SIG-M5 treated with dmso at 0.1 percent for 504 hours (cell line): ENCODE data around the gene RASGRF2.
"Not testable (repeated sequence)": the region's sequence is repeated elsewhere in the genome, so short reads cannot be mapped to it uniquely, and the experiment has no call there.

ENCODE experiments used
- DNase-seq: peaks from one replicate; lab custom pipeline; 2025; ENCODE audit not compliant: unreplicated experiment; lab: John Stamatoyannopoulos, UW

RASGRF2 gene

DNA sequence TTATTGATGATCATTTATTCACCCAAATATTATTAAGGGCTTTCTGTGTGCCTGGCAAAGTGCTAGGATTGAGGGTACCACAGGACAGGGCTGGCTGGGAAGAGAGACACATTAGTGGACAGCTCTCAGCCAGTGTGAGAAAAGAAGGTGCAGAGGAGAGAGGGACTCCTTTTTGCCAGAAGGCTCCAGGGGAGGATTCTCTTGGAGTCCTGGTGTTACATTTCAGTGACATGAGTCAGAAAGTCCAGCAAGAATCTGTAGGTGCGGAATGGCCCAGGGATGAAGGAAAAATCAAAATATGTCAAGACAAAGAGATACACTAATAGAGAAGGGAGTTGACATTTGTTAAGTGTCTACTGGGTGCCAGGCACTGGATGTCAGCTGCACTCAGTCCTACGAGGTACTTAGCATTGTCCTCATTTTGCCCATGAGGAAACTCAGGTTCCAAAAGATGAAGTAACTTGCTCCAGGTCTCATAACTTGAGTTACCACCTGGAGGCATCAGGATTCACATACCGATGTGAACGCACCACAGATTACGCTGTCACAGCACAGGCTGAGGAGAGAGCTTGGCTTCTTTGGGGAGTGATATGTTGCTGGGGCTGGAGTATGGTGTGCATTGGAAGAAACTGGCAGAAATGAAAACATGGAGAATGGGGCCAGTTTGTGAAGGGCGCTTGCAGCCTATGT lies 60.5 kb downstream of the RASGRF2 start:
- DNase-seq = no peak

DNA sequence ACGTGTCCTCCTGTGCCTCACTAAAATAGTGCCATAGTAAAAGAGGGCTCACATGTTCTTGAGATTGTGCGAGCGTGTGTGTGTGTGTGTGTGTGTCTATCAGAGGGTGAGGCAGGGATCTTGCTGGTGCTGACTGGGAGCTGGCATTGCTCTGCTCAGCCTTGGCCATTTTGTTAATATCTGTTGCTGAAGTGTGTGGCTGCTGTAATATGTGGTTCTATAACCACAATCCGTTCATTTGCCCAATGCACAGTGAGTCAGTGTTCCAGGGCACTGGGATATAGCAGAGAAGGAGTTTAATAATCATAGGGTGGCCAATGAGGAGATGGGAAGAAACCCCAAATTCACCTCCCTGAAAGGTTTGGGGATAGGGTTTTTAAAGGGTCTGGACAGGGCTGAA lies 61.3 kb downstream of the RASGRF2 start:
- no peak for DNase-seq

DNA sequence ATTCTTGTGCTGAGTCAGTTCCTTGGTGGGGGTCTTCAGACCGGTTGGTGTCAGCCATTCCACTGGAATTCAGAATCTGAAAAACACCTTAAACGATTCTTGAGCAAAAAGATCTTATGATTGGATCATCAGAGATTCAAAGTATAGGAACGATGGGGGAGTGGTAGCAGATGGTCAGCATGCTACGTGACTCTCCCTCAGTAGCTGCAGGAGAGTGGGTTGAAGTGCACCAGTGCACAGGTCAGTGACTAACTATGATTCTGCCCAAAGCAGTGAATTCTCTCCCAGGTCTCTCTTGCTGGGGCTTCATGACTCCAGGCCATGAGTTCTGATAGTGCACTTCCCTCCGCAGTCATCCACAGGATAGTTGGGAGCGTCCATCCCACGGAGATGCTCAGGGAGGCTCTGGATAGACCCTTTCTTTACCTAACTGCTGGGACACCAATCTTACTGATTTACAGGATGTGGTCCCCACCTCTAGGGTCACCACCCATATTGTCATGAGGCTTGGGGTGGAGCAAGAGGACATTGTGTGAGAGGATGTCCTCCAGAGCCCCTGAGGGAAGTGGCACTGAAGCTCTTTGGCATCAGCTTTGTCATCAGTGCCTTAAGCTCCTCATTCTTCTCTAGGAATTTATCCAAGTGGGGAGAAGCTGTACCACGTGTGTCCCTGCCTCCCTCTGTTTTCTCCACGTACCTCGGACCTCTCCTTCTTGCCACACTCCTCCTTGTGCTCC lies 62.0 kb downstream of the RASGRF2 start:
- DNase-seq = no peak

DNA sequence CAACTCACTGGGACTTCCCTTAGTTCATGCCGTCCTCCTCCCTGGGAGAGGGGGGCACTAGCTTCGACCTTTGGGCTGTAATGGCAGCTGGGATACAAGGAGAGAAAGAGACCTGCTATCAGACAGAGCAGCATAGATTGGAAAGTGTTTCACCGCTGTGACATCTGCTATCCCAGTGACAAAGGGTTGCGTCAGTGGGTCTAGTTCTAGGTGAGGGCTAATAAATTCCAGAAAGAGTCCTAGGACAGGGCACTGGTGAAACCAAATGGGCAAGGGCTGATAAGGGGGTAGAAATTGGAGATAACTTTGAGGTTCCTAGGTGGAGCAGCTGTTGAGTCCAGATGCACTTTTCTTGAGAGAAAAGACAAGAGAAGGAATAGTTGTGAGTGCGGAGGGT lies 62.5 kb downstream of the RASGRF2 start:
- no peak for DNase-seq

DNA sequence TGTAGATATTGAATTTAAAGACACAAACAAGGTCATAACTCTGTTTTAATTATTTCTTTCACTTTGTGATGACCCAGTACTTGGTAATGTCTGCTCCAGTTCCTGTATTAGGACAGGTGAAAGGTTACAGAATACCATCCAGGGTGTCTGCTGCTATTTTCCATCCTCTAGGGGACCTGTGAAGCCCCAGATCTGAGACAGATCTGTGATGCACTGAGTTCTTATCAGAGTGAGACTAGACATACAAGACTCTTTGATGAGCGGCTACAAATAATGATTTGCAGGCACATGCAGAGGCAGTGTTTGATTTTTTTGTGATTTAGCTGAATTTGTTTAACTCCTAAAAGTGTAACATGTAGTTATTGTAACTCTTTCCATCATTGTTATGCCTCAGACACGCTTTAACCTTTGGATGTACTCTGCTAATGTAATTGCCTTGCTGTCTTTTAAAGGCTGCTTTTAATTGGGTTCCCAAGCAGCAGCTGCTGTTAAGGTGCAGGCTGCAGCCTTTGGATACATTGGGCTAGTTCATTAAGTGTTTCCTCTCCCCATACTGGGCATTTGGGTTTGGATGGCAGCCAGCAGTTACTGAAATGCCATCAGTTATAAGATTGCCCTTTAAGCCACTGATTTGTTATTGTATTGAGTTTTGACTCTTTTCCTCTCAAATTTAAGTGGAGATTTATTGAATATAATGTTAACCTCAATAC lies 63.3 kb downstream of the RASGRF2 start:
- DNase-seq = no peak

DNA sequence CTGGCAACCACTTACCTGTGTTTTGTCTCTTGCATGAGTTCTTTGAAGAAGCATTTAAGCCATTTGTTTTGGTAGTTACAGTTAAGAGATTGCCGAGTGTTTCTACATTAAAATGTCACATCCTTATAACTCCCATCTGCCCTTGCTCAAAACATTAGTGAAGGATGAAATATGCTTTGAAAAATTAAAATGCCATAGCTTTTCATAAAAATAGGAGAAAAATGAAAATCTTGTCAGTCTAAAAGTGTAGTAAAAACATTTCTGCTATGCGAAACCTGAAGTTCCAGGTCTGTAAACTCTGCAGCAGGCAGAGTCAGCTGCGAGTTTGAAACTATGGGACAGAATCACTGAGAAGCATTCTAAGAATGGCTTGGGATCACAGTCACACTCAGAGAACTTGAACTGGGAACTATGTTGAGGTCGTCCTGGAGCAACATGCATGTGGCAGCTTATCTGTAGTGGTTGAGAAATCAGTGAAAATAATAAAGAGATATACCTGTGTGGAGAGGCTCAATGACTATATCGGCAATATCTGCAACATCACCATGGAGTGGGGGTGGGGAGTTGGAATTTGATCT lies 67.4 kb downstream of the RASGRF2 start:
- DNase-seq = no peak

DNA sequence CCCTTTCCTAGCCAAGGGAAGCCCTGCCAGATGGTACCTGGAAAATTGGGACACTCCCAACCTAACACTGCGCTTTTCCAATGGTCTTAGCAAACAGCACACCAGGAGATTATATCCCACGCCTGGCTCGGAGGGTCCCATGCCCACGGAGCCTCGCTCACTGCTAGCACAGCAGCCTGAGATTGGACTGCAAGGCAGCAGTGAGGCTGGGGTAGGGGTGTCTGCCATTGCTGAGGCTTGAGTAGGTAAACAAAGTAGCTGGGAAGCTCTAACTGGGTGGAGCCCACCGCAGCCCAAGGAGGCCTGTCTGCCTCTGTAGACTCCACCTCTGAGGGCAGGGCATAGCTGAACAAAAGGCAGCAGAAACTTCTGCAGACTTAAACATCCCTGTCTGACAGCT lies 68.7 kb downstream of the RASGRF2 start:
- DNase-seq = not testable (repeated sequence)

DNA sequence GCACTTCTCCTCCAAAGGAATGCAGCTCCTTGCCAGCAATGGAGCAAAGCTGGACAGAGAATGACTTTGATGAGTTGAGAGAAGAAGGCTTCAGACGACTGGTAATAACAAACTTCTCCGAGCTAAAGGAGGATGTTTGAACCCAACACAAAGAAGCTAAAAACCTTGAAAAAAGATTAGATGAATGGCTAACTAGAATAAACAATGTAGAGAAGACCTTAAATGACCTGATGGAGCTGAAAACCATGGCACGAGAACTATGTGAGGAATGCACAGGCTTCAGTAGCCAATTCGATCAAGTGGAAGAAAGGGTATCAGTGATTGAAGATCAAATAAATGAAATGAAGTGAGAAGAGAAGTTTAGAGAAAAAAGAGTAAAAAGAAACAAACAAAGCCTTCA lies 69.6 kb downstream of the RASGRF2 start:
- DNase-seq = not testable (repeated sequence)

DNA sequence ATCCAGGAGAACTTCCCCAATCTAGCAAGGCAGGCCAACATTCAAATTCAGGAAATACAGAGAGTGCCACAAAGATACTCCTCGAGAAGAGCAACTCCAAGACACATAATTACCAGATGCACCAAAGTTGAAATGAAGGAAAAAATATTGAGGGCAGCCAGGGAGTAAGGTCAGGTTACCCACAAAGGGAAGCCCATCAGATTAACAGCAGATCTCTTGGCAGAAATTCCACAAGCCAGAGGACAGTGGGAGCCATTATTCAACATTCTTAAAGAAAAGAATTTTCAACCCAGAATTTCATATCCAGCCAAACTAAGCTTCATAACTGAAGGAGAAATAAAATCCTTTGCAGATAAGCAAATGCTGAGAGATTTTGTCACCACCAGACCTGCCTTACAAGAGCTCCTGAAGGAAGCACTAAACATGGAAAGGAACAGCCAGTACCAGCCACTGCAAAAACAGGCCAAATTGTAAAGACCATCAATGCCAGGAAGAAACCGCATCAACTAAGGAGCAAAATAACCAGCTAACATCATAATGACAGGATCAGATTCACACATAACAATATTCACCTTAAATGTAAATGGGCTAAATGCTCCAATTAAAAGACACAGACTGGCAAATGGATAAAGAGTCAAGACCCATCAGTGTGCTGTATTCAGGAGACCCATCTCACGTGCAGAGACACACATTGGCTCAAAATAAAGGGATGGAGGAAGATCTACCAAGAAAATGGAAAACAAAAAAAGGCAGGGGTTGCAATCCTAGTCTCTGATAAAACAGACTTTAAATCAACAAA lies 70.3 kb downstream of the RASGRF2 start:
- not testable (repeated sequence) for DNase-seq

DNA sequence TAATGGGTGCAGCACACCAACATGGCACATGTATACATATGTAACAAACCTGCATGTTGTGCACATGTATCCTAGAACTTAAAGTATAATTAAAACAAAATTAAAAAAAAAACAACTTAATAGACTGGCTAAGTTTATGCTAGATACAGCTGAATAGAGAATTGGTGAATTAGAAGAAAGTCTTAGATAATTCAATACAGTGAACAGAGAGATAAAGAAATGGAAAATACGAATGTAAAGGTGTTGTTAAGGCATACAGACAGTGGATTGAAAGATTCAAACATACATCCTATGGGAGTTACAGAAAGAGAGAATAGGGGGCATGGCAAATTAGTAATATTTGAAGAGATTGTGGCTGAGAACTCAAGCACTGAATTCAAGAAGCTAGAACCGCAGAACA lies 75.4 kb downstream of the RASGRF2 start:
- DNase-seq = no peak

DNA sequence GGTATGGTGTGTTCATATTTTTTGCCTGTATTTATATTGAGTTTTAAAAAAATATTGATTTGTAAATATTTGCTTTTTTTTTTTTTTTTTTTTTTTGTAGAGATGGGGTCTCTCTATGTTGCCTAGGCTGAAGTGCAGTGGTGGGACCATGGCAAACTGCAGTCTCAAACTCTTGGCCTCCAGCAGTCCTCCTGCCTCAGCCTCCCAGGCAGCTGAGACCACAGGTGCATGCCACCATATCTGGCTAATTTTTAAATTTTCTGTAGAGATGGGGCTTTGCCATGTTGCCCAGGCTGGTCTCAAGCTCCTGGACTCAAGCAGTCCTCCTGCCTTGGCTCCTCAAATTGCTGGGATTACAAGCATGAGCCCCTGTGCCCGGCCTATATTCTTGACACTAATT lies 78.3 kb downstream of the RASGRF2 start:
- no peak for DNase-seq

DNA sequence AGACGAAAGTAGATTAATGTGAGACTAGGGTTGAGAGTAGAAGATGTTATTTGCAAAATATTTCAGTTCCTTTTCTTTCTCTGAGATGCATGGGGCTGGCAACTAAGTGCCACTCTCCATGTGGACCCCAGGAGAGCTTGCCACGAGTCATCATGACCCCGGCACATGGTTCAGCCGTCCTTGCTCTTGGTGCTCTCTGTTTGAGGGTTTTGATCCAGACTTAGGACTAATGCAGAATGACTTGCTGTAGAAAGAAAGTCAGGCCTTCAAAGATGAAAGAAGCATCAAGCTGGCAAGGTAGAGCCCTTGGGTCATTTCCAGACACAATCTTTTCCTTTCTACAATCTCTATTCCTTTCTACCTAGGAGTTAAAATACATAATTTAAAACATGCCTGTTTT lies 84.7 kb downstream of the RASGRF2 start:
- no peak for DNase-seq

DNA sequence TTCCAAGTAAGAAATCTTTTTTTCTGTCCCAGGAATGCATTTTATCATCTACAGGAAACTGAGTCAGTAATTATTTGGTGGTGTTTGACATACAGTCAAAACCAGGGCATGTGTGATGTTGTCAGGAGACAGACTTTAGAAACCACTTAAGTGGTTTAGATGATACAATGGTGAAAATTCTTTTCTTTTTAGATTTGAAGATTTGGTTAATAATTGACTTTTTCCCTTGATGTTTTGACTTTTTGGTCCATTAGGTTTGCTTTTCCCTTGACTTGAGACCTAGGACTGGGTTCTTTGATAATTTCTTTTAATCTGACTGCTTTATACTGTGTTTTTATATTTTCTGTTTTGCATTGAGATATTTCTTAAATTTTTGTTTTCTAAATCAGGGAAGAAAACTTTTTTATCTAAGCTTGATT lies 85.2 kb downstream of the RASGRF2 start:
- no peak for DNase-seq

DNA sequence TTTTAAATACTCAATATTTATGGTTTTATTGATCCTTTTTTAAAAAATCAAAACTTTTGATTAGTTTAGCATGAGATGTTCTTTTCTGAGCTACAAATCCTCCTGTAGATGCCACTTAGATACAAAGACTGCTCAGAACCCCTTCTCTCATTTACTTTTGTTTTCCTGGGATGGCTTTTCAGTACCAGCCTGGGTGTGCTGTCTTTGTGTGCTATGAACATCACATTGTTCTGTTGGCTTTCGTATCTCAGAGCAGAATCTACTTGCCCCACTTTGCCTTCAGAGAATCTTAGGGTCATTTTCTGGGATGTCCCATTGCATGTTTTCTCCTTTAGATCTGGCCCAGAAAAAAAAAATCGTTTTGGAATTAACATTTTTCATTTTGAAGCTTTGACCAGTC lies 85.9 kb downstream of the RASGRF2 start:
- DNase-seq = no peak

DNA sequence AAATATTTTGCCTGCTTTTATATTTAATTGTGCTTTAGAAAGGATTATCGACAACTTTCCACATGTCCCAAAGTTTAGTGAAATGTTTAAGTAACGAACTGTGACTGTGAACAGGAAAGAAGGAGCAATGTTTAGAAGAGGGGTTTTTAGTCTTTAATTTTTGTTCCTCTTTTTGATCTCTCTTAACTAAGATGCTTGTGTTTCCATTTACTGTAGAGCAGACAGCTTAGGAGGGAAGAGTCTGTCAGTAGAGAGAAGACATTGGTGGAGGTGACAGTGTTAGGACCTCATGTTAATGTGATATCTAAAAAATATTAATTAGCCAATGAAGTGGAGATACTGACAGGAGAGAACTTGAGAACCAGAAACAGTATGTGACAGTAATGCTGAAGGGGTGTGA lies 92.2 kb downstream of the RASGRF2 start:
- no peak for DNase-seq

DNA sequence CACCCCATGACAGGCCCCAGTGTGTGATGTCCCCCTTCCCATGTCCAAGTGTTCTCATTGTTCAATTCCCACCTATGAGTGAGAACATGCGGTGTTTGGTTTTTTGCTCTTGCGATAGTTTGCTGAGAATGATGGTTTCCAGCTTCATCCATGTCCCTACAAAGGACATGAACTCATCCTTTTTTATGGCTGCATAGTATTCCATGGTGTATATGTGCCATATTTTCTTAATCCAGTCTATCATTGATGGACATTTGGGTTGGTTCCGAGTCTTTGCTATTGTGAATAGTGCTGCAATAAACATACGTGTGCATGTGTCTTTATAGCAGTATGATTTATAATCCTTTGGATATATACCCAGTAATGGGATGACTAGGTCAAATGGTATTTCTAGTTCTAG lies 93.1 kb downstream of the RASGRF2 start:
- DNase-seq = not testable (repeated sequence)

DNA sequence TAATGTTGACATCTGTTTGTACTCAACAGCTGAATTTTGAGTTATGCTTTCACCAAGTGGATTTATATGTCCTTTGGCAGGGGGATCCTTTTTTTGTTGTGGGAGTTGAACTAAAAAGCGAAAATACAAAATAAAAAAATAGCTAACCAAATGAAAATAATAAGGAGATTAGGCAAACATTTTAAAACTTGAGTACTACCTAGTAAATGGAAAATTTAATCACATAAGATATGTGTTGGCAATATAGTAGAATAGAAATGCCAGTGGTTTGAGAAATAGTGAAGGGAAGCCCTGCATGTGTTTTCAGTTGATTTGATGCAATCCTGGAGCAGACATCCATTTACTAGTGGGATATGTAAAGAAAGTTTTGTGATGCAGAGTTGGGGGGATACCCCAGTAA lies 98.0 kb downstream of the RASGRF2 start:
- DNase-seq = no peak

DNA sequence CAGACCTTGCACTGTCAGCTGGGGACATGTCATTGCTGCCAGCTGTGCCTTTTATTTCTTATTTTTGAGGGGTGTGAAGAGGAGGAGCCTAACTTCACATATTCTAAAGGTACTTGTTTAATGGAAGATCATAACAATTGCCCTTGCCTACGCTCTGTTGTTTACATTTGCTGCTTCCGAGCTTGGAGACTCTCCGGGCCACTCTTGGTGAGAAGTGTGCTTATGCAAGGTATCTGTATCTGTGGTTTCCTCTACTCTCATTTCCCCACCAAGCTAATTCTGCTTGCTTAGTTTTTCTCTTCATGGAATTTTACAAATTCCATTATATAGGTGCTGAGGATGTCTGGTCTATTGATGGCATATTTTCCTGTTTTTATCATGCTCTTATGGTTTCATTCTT lies 105.3 kb downstream of the RASGRF2 start:
- peak; percentile 14 for DNase-seq

DNA sequence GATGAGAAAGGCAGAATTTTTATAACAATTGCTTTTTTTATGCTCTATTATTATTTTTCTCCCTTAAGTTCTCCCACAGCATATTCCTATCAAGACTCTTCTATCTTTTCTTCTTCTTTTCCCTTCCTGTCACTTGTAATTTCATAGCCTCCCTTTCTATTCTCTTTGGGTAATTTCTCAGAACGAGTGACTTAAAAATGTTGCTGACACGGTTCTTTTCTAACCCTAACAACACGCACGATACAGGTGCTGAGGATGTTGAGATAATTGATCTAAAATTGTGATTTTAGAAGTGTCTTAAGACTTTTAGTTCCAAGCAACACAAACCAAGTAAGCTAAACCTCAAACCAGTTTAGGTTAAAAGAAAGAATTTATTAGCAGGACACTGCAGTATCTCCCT lies 105.9 kb downstream of the RASGRF2 start:
- DNase-seq = no peak

DNA sequence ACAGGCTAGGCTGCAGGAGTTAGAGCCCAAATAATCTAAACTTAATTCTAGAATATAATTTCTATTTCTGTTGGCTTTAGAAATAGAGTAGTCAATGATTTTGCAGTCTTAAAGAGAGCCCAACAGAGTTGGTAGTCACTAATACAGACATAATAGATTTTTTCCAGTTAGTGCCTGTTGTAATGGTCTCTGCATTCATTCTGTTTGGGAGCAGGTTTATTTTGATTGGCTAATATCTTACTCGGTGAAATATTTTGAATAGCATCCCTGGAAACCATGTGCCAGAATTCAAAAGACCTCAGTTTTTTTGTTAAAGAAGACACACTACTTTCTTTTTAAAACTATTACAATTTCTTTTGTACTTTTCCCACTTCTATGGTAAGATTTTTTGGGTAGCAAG lies 107.2 kb downstream of the RASGRF2 start:
- no peak for DNase-seq

DNA sequence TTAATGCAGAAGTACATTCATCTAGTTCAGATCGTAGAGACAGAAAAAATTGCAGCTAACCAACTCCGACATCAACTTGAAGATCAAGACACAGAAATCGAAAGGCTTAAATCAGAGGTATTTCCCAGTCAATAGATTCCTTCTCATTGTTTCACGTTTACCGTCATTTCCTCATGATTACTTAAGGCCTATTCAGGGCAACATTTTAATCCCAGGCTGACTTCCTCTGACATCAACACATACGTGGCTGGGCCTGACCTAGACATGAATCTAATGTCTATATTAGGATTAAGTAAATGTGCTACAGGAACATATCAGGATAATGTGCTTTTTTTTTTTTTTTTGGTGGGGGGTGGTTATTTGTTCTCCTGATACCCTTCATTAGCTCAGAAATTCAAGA lies 107.9 kb downstream of the RASGRF2 start:
- DNase-seq = no peak
